COLO668 (cell line): ENCODE measurements around the gene TRIOBP.
"Not testable (repeated sequence)": the region's sequence is repeated elsewhere in the genome, so short reads cannot be mapped to it uniquely, and the experiment has no call there.

Experiments
- DNase-seq: peaks from one replicate; lab custom pipeline; 2025; ENCODE audit not compliant: unreplicated experiment; lab: John Stamatoyannopoulos, UW

Gene TRIOBP

GRCh38 chr22:37775785-37776638 lies 79.2 kb downstream of the TRIOBP start:
- DNase-seq = no peak

GRCh38 chr22:37776639-37777005 lies 79.8 kb downstream of the TRIOBP start:
- DNase-seq = no peak

- DNase-seq = peak; percentile 60
These were observed 80.4 kb downstream of the TRIOBP start for GRCh38 chr22:37777122-37777687.

GRCh38 chr22:37778370-37779009 lies 81.6 kb downstream of the TRIOBP start:
- DNase-seq = no peak

- peak; percentile 11 for DNase-seq
These were observed 84.7 kb downstream of the TRIOBP start for GRCh38 chr22:37781434-37782059.

- no peak for DNase-seq
These were observed 85.7 kb downstream of the TRIOBP start for GRCh38 chr22:37782340-37783168.

- peak; percentile 80 for DNase-seq
These were observed 88.1 kb downstream of the TRIOBP start for GRCh38 chr22:37784829-37785495.

- DNase-seq = no peak
These were observed 93.4 kb downstream of the TRIOBP start for GRCh38 chr22:37790234-37790633.

- DNase-seq = no peak
These were observed 95.6 kb downstream of the TRIOBP start for GRCh38 chr22:37792494-37792893.

- no peak for DNase-seq
These were observed 97.5 kb downstream of the TRIOBP start for GRCh38 chr22:37794376-37794775.

- no peak for DNase-seq
These were observed 99.2 kb downstream of the TRIOBP start for GRCh38 chr22:37796079-37796478.

- DNase-seq = not testable (repeated sequence)
These were observed 100.4 kb downstream of the TRIOBP start for GRCh38 chr22:37797259-37797658.

GRCh38 chr22:37797874-37798500 lies 101.1 kb downstream of the TRIOBP start:
- no peak for DNase-seq

- DNase-seq = not testable (repeated sequence)
These were observed 103.1 kb downstream of the TRIOBP start for GRCh38 chr22:37799979-37800378.

- DNase-seq = peak; percentile 36
These were observed 105.1 kb downstream of the TRIOBP start for GRCh38 chr22:37801946-37802309.

GRCh38 chr22:37802310-37803194 lies 105.7 kb downstream of the TRIOBP start:
- DNase-seq = peak; percentile 73

- peak; percentile 71 for DNase-seq
These were observed 106.4 kb downstream of the TRIOBP start for GRCh38 chr22:37803195-37803638.

- DNase-seq = peak; percentile 57
These were observed 106.9 kb downstream of the TRIOBP start for GRCh38 chr22:37803639-37804351.
